ENCODE measurements around the gene KCNJ10. TPM values are rescaled to one million over a fixed set of nuclear protein-coding genes. Genes with fewer than 3 reads are reported as not detected.
A peak's percentile ranks its signal among the peaks of the same experiment; 100 is the strongest.

KCNJ10 gene
- total RNA-seq, 1 experiment from 2014 or later = 0.08 TPM

- Histone ChIP-seq H3K4me3 (ENCODE audit: low read depth in 2 of 2, low read length in 2 of 2) (no peak overlapping the region), H3K27ac (ENCODE audit: low read length) (no peak overlapping the region), H3K9me3 (ENCODE audit: control insufficient read depth, insufficient read depth, low read depth, low read length) (no peaks in the 10 kb centered on the region), H3K36me3 (ENCODE audit: control insufficient read depth, insufficient read depth, low read length) (no peaks in the 10 kb centered on the region), H3K27me3 (ENCODE audit: control insufficient read depth, insufficient read depth, low read length) (peaks cover 21% of the 10 kb centered on the region), H3K4me1 (ENCODE audit: control insufficient read depth, insufficient read depth, low read length) (no peaks in the 10 kb centered on the region)
- ChIA-PET POLR2A (no interaction called here), CTCF (no interaction called here)
- DNase-seq (ENCODE audit: low read depth, low spot score) = no peak
- in situ Hi-C loops (cut with HindIII; ENCODE audit: low pct_unique_long_range_greater_than_20kb, low sequenced_read_pairs) (no loop called here), intact Hi-C loops (cut with micrococcal nuclease; ENCODE audit: unreplicated experiment) (no loop called here)
- no peak for TF ChIP-seq POLR2AphosphoS5 (IDR thresholded peaks at IDR 0.05; ENCODE audit: low read depth, low read length)
- TF ChIP-seq CTCF (IDR thresholded peaks at IDR 0.05) = no peak
- no peak for TF ChIP-seq TCF7L2 (IDR thresholded peaks at IDR 0.05; ENCODE audit: low read depth, low read length)
- no peak for TF ChIP-seq REST (IDR thresholded peaks at IDR 0.05; ENCODE audit: insufficient read depth in 1 of 2, low read depth in 2 of 2, low read length in 1 of 2)
- TF ChIP-seq SIN3A (IDR thresholded peaks at IDR 0.05; ENCODE audit: borderline replicate concordance, insufficient read depth, low read depth, low read length) = no peak
- no peak for ATAC-seq
- BruUV-seq (replicated peaks) = no TSS peak
These were observed 29.5 kb downstream of the KCNJ10 start for GRCh38 chr1:160040476-160040875.

DNA sequence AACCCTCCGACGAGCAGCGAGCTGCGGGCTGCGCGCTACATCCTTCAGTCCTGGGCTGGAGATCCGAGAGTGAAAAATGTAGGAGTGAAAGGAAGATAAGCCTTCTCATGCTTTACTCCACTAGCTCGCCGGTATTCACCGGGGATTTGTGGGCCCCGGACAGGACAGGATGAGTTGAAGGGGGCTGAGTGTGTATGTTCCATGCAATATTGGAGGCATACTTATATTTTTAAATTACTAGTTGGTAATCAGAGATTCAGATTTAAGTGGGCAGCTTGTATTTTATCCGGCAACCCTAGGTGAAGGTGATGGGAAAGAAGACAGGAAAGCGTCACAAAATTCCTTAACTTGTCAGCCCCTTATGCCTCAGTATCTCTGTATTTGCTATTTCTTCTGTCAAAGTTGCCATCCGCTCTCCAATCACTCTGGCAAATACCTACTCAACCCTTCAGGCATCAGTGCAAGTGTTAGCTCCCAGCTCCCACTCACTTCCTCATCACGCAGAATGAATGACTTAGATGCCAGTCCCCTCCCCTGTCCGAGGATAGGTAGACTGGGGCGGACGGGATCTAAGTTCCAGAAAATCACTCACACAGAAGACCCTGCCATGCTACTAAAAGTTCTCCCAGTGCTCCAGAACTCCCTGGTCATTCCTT lies 37.7 kb downstream of the KCNJ10 start:
- H3K27me3 ChIP-seq (ENCODE audit: control insufficient read depth, insufficient read depth, low read length) = peaks cover 27% of the 10 kb centered on the region
- BruUV-seq (replicated peaks) = no TSS peak
- peaks cover 6% of the 10 kb centered on the region for H3K4me1 ChIP-seq (ENCODE audit: control insufficient read depth, insufficient read depth, low read length)
- peak; percentile 71 for ATAC-seq
- ChIA-PET POLR2A (interaction anchor here (0.7 kb wide), 1 partner anchor 1350 kb away, joined by 4 read pairs; no protein-coding TSS in a partner anchor), CTCF (interaction anchor here (0.7 to 1.0 kb wide), 2 partner anchors 25 to 259 kb away, joined by 4 to 5 read pairs; no protein-coding TSS in a partner anchor)
- DNase-seq (ENCODE audit: low read depth, low spot score) = no peak
- H3K9me3 ChIP-seq (ENCODE audit: control insufficient read depth, insufficient read depth, low read depth, low read length) = no peaks in the 10 kb centered on the region
- intact Hi-C loops (cut with micrococcal nuclease; ENCODE audit: unreplicated experiment) (no loop called here), in situ Hi-C loops (cut with HindIII; ENCODE audit: low pct_unique_long_range_greater_than_20kb, low sequenced_read_pairs) (no loop called here)
- TF ChIP-seq POLR2AphosphoS5 (IDR thresholded peaks at IDR 0.05; ENCODE audit: low read depth, low read length) (no peak), CTCF (IDR thresholded peaks at IDR 0.05) (no peak), SIN3A (IDR thresholded peaks at IDR 0.05; ENCODE audit: borderline replicate concordance, insufficient read depth, low read depth, low read length) (no peak), TCF7L2 (IDR thresholded peaks at IDR 0.05; ENCODE audit: low read depth, low read length) (no peak), REST (IDR thresholded peaks at IDR 0.05; ENCODE audit: insufficient read depth in 1 of 2, low read depth in 2 of 2, low read length in 1 of 2) (no peak)
- peak overlapping the region; percentile 83 for H3K27ac ChIP-seq (ENCODE audit: low read length)
- H3K36me3 ChIP-seq (ENCODE audit: control insufficient read depth, insufficient read depth, low read length) = peaks cover 3% of the 10 kb centered on the region
- H3K4me3 ChIP-seq (ENCODE audit: low read depth in 2 of 2, low read length in 2 of 2) = peak overlapping the region; percentile 80 to 88
